A172 (cell line): ENCODE results near the gene BTD. TPM values are rescaled to one million over a fixed set of nuclear protein-coding genes. Genes with fewer than 3 reads are reported as not detected.
"Not testable (repeated sequence)": the region's sequence is repeated elsewhere in the genome, so short reads cannot be mapped to it uniquely, and the experiment has no call there.

ENCODE experiments used
- DNase-seq: peaks from one replicate; pipeline ENCODE4 v3.0.0-alpha.2; 2015; ENCODE audit warnings: low spot score
- total RNA-seq: library from RNA; depleted of rRNA; stranded (reverse); fragments of >200 nt; shearing (Covaris generic); gene quantifications from 2 replicates; pipeline ENCODE4 v1.2.3, GENCODE V29; 2014

Gene BTD
- total RNA-seq, 1 experiment from 2014 or later: 14.6 TPM

DNA sequence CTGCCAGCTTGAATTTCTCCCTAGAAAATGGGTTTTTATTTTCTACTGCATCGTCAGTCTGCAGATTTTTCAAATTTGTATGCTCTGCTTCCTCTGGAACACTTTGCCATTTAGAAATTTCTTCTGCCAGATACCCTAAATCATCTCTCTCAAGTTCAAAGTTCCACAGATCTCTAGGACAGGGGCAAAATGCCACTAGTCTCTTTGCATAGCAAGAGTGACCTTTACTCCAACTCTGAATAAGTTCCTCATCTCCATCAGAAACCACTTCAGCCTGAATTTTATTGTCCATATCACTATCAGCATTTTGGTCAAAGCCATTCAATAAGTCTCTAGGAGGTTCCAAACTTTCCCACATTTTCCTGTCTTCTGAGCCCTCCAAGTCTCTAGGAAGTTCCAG, 3.0 kb downstream of the BTD start:
- DNase-seq: not testable (repeated sequence)

DNA sequence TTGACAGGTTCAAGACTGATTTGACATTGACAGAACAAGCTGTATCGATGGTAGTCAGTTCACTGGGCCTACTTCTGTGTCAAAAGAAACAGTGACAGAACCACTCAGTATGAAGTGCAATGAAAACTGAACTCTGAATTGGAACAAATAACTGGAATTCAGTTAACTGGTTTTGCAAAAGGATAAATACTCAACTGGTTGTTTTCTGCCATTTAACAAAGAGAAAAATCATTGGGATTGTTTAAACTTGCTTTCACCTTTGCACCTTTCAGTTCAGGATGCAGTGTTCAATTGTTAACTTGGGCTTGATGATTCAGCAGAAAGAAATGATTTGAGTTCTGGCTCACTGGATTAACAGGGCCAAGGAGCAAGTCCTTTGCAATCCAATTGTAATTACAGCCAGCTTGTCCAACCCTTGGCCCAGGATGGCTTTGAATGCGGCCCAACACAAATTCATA, 4.9 kb downstream of the BTD start:
- DNase-seq: no peak

- DNase-seq: peak; percentile 71
Observed at GRCh38 chr3:15610082-15610759, 8.7 kb downstream of the BTD start.

DNA sequence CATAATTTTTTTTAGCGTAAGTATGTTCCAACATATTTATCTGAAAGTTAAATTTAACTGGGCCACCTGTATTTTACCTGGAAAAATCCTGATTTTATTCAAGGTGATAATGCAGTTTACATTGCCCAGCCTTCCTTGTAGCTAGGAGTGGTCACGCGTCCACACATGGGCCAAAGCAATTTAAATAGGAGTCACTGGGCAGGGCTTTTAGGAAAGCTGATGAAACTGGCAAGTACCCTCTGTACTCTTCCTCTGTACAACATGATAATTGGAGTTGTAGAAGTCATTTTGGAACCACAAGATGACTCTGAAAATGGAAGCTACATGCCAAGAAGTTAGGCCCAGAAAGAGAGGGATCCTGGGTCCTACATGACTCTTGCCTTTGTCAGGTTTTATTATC, 9.5 kb downstream of the BTD start:
- DNase-seq: no peak

GRCh38 chr3:15612001-15612400, 10.5 kb downstream of the BTD start:
- no peak for DNase-seq

DNA sequence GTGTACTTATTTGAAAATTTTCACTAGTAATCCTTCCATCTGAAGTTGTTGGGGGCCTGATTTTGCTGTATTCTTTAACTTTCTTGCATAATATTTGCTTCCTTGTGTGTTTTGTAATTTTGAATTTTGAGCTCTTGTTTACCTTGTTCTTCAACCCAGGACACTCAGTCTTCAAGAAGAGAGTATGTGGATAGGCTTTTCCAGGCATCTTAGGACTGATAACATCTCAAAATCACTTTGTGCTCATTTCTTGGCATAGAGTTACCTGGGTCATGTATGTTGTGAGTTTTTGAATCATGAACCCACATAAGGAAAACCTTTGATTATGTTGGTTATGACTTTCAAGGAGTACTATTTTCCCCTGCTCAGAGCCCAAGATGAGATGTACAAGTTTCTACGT, 13.4 kb downstream of the BTD start:
- no peak for DNase-seq

DNA sequence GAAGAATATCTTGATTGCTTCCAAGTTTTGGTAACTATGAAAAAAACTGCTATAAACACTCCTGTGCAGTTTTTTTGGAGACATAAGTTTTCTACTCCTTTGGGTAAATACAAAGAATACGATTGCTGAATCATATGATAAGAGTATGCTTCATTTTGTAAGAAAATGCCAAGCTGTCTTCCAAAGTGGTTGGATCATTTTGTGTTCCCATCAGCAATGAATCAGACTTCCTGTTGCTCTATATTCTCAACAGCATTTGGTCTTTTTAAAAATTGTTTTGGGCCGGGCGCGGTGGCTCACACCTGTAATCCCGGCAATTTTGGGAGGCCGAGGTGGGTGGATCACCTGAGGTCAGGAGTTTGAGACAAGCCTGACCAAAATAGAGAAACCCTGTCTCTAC, 14.5 kb downstream of the BTD start:
- peak; percentile 30 for DNase-seq

- not testable (repeated sequence) for DNase-seq
Observed at GRCh38 chr3:15619659-15620464, 18.3 kb downstream of the BTD start.

GRCh38 chr3:15623535-15624440, 22.2 kb downstream of the BTD start:
- no peak for DNase-seq

DNA sequence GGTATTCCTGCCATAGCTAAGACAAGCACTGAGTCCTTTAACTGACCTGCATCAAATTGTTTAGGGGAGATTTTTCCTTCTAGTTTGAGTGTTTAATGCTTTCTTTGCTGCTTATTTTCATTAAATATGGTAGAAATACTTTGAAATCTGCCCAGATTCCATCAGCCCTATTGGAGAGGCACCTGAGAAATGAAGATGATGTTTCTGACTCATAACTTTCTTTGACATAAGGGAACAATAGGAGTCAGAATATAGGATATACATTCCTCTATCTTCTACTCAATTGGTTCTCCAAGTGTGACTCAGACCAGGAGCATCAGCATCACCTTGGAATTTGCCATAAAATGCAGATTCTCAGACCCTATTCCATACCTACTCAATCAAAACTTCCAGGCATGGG, 27.4 kb downstream of the BTD start:
- DNase-seq: no peak

DNA sequence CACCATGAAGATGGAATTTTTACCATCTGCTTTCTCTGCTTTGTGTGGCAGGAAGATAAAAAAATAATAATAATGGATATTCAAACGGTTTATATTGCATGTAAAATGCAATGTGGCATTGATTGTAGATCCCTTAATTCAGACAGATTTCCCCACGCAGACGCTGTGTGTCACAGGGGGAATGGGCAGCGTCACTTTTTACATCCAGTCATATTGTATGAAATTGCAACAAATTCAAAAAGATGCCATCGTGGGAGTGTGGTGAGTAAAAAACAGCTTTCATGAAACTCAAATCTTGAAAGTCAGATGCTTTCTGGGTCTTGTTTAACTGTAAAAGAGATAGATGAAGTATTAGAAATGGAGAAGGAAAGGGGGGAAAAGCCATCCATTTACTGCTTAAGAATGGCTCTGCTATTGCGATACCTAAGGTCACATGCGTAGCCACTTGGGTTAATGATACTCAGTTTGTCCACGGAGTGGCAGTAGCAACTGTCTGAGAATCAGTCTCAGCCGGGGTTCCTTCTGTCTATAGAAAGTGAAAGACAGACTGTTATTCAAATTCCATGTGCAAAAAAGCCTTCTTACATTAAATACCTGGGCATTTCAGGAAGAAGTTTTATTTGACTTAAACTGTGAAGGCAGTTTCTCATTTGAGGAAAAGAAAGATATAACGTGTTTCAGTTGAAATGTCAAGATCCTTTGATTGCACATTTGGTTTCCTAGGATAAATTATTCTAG, 28.5 kb downstream of the BTD start:
- peak; percentile 93 for DNase-seq

DNA sequence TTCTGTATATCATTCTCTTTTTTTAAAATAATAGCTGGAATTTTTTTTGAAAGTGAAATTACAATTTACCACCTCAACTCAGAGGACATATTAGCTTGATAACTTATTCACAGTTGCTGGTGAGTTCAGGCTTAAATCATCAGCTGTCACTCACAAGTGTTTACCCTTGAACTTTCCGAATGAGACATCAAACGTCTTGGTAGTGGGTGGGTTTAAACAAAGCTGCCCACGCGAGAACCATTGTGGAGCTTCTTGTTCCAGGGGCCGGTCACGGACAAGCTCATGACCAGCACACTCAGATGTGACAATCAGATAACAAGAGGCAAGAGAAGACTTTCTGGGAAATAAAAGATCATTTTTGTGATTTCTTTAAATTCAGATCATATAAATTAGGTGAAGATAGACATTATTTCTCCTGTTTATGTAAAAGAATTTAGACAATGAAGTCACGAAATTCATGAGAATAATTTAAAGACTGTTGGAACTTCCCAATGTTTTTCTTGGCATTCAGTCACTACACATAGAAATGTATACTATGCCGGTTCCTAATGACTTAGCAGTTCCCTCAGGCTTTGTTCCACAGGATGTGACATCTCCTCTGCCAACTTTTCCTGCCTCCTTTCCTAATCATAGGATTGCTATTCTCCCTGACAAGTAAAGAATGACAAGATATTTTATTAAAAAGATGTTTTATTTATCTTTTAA, 29.3 kb downstream of the BTD start:
- peak; percentile 91 for DNase-seq

GRCh38 chr3:15631426-15632211, 30.1 kb downstream of the BTD start:
- peak; percentile 49 for DNase-seq

DNA sequence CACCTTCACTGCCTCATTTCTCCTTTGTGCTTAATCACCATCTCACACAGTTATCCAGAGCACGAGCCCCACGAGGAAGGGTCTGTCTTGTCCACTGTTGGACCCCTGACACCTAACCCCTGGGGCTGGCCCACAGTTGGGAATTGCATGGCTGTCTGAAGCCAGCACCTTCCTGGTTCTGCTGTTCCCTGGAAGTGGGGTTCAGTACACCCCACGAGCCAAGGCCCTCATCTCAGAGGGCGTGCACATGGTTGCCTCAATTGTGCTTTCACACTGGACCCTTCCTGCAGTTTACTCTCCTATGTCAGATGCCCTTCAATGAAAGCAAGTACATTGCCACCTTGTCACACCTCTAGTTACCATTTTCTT, 30.7 kb downstream of the BTD start:
- no peak for DNase-seq

- DNase-seq: no peak
Observed at GRCh38 chr3:15633159-15633558, 31.6 kb downstream of the BTD start.

DNA sequence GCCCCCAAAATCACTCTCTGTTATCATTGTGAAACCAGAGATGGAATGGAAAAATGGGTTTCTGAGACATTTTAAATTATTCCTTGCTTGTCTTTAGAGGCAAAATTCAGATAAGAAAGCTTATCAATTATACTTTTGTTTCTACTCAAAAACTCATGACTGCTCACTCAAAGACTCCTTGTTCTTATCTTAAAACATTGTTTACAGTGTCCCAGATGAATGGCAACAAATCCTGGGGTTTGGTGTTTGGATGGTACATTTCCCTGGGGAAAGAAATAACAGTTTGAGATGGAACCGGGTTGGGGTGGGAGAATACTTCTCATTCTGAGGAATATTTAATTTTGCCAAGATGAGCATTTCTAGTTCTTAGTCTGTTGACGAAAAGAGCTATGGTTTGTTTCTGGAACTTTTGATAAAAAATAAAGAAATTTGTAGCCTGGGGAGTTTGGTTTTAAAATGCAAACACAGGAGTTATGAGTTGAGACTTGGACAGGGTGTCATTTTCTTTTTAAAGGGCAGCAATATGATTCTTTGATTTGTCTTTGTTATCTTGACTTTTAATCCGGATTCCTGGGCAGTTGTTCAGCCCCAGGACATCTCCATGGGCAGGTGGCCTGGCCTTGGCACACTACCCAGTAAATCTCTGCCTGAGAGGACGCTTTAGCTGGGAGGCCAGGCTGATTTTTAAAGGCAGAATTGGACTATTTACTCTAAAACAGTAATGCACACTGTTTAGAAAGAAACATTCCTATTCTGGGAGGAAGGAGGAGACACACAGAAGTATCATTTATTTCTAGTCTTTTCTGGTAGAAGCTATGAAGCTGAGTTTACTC, 32.4 kb downstream of the BTD start:
- peak; percentile 71 for DNase-seq

DNA sequence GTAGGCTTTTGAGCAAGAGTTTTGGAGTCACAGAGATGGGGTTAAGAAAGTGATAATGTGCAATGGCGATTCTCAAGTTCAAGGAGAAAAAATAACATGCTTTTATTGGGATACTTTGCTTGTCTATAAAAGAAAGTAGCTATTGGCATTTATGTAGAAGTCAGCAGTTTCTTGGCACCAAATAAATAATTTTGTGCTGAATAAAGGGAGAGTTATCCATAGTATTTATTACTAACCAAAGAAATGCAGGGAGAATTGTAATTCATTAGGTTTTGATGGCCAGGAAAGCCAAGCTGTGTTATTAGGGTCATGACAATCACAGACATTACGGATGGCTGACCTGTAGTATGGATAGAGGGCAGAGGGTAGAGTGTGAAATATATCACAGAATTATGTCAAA, 33.1 kb downstream of the BTD start:
- no peak for DNase-seq

DNA sequence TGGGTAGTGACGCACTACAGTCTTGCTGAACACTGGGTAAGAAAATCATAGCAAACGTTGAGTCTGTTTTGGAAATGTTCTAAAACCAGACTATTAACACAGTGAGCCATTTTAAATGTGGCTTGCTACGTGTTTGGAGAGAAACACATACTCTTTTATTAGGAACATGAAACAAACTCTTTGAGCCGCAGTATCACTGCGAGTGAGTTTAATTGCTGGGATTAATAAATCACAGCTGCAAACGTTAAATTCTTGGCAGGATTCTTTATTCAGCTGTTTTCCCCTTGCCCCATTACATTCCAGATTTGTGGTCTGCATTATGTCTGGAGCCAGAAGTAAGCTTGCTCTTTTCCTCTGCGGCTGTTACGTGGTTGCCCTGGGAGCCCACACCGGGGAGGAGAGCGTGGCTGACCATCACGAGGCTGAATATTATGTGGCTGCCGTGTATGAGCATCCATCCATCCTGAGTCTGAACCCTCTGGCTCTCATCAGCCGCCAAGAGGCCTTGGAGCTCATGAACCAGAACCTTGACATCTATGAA, 33.6 kb downstream of the BTD start:
- DNase-seq: peak; percentile 82
